T-helper 1 cell treated with Interleukin-12 subunit alpha and Interleukin-12 subunit beta and Interleukin-4 antibody, amounts not matched to agents 30 μg/mL and 1 μg/mL, for 36 hours (primary cell): ENCODE data around the gene EFCAB8.
"Not testable (repeated sequence)": the region's sequence is repeated elsewhere in the genome, so short reads cannot be mapped to it uniquely, and the experiment has no call there.

Source experiments
- H3K27ac Mint-ChIP-seq: one replicate; pipeline ENCODE4 v1.8.0; 2021; ENCODE audit warnings: mild to moderate bottlenecking, mixed read lengths
- H3K27me3 Mint-ChIP-seq: one replicate; pipeline ENCODE4 v1.8.0; 2021; ENCODE audit warnings: low read depth, mixed read lengths
- H3K36me3 Mint-ChIP-seq: one replicate; pipeline ENCODE4 v1.8.0; 2021; ENCODE audit warnings: low read depth, mixed read lengths
- H3K4me1 Mint-ChIP-seq: one replicate; pipeline ENCODE4 v1.8.0; 2021; ENCODE audit warnings: low read depth, mixed read lengths
- H3K4me3 Mint-ChIP-seq: one replicate; pipeline ENCODE4 v1.8.0; 2021; ENCODE audit warnings: mild to moderate bottlenecking, moderate library complexity, mixed read lengths
- H3K9me3 Mint-ChIP-seq: one replicate; pipeline ENCODE4 v1.8.0; 2021; ENCODE audit warnings: mixed read lengths

Gene EFCAB8

GRCh38 chr20:32968478-32969241 is 109.9 kb downstream of the EFCAB8 start:
- Mint-ChIP-seq H3K4me1 (peaks cover 38% of the 10 kb centered on the region), H3K4me3 (no peak overlapping the region), H3K27me3 (no peaks in the 10 kb centered on the region), H3K36me3 (no peaks in the 10 kb centered on the region), H3K27ac (peak overlapping the region; percentile 92), H3K9me3 (no peaks in the 10 kb centered on the region)

- Mint-ChIP-seq H3K27me3 (no peaks in the 10 kb centered on the region), H3K27ac (peak overlapping the region; percentile 72), H3K4me1 (peaks cover 38% of the 10 kb centered on the region)
Observed at GRCh38 chr20:32969356-32970114, 110.8 kb downstream of the EFCAB8 start.

GRCh38 chr20:32970115-32970972 is 111.6 kb downstream of the EFCAB8 start:
- H3K9me3 Mint-ChIP-seq: no peaks in the 10 kb centered on the region
- peak overlapping the region; percentile 72 for H3K27ac Mint-ChIP-seq
- no peaks in the 10 kb centered on the region for H3K27me3 Mint-ChIP-seq
- H3K36me3 Mint-ChIP-seq: no peaks in the 10 kb centered on the region
- H3K4me3 Mint-ChIP-seq: no peak overlapping the region
- H3K4me1 Mint-ChIP-seq: peaks cover 38% of the 10 kb centered on the region

More at GRCh38 chr20:32969356-32970114, 110.8 kb downstream of the EFCAB8 start:
- Mint-ChIP-seq H3K9me3 (no peaks in the 10 kb centered on the region), H3K4me3 (no peak overlapping the region), H3K36me3 (no peaks in the 10 kb centered on the region)

- Mint-ChIP-seq H3K27me3 (no peaks in the 10 kb centered on the region), H3K4me3 (no peak overlapping the region), H3K9me3 (no peaks in the 10 kb centered on the region), H3K27ac (no peak overlapping the region), H3K4me1 (peaks cover 33% of the 10 kb centered on the region), H3K36me3 (no peaks in the 10 kb centered on the region)
Observed at GRCh38 chr20:32970973-32971300, 112.2 kb downstream of the EFCAB8 start.

- H3K36me3 Mint-ChIP-seq: peaks cover 4% of the 10 kb centered on the region
- peaks cover 6% of the 10 kb centered on the region for H3K9me3 Mint-ChIP-seq
- H3K27me3 Mint-ChIP-seq: no peaks in the 10 kb centered on the region
- H3K4me1 Mint-ChIP-seq: peaks cover 30% of the 10 kb centered on the region
- no peak overlapping the region for H3K4me3 Mint-ChIP-seq
- no peak overlapping the region for H3K27ac Mint-ChIP-seq
Observed at GRCh38 chr20:32971703-32972161, 113.0 kb downstream of the EFCAB8 start.

- peaks cover 24% of the 10 kb centered on the region for H3K4me1 Mint-ChIP-seq
- H3K27ac Mint-ChIP-seq: no peak overlapping the region
- H3K9me3 Mint-ChIP-seq: peaks cover 12% of the 10 kb centered on the region
- peaks cover 7% of the 10 kb centered on the region for H3K36me3 Mint-ChIP-seq
- H3K27me3 Mint-ChIP-seq: no peaks in the 10 kb centered on the region
- peak overlapping the region; percentile 36 for H3K4me3 Mint-ChIP-seq
Observed at GRCh38 chr20:32972181-32973076, 113.7 kb downstream of the EFCAB8 start.

GRCh38 chr20:32973077-32973717 is 114.5 kb downstream of the EFCAB8 start:
- Mint-ChIP-seq H3K27me3 (no peaks in the 10 kb centered on the region), H3K4me3 (peak overlapping the region; percentile 36), H3K36me3 (peaks cover 7% of the 10 kb centered on the region), H3K4me1 (peaks cover 17% of the 10 kb centered on the region), H3K9me3 (peaks cover 12% of the 10 kb centered on the region), H3K27ac (no peak overlapping the region)

GRCh38 chr20:32974204-32975064 is 115.7 kb downstream of the EFCAB8 start:
- H3K36me3 Mint-ChIP-seq, H3K27ac Mint-ChIP-seq, H3K4me3 Mint-ChIP-seq, H3K27me3 Mint-ChIP-seq: not testable (repeated sequence)
- H3K4me1 Mint-ChIP-seq: peaks cover 14% of the 10 kb centered on the region
- peaks cover 12% of the 10 kb centered on the region for H3K9me3 Mint-ChIP-seq

GRCh38 chr20:32975121-32975520 is 116.4 kb downstream of the EFCAB8 start:
- H3K27me3 Mint-ChIP-seq, H3K36me3 Mint-ChIP-seq, H3K27ac Mint-ChIP-seq, H3K4me3 Mint-ChIP-seq: not testable (repeated sequence)
- H3K9me3 Mint-ChIP-seq: peaks cover 12% of the 10 kb centered on the region
- peaks cover 11% of the 10 kb centered on the region for H3K4me1 Mint-ChIP-seq

- H3K9me3 Mint-ChIP-seq: peaks cover 12% of the 10 kb centered on the region
- H3K27ac Mint-ChIP-seq: no peak overlapping the region
- peaks cover 7% of the 10 kb centered on the region for H3K36me3 Mint-ChIP-seq
- H3K4me3 Mint-ChIP-seq: no peak overlapping the region
- H3K27me3 Mint-ChIP-seq: no peaks in the 10 kb centered on the region
- peaks cover 9% of the 10 kb centered on the region for H3K4me1 Mint-ChIP-seq
Observed at GRCh38 chr20:32975698-32976674, 117.3 kb downstream of the EFCAB8 start.

- H3K27me3 Mint-ChIP-seq: no peaks in the 10 kb centered on the region
- peaks cover 9% of the 10 kb centered on the region for H3K4me1 Mint-ChIP-seq
- H3K36me3 Mint-ChIP-seq: peaks cover 7% of the 10 kb centered on the region
- peaks cover 12% of the 10 kb centered on the region for H3K9me3 Mint-ChIP-seq
- peak overlapping the region; percentile 42 for H3K27ac Mint-ChIP-seq
- H3K4me3 Mint-ChIP-seq: no peak overlapping the region
Observed at GRCh38 chr20:32976746-32977145, 118.0 kb downstream of the EFCAB8 start.
